Activated CD8-positive, alpha-beta memory T cell treated with anti-CD3 and anti-CD28 coated beads, Interleukin-2, amount 50 U/mL, for 1 hour (primary cell): ENCODE measurements around the gene CPEB3.
"Not testable (repeated sequence)": the region's sequence is repeated elsewhere in the genome, so short reads cannot be mapped to it uniquely, and the experiment has no call there.

ENCODE experiments used
- DNase-seq: peaks from one replicate; pipeline ENCODE4 v3.0.0-alpha.2; 2020; ENCODE audit errors: extremely low read depth

CPEB3 gene

DNA sequence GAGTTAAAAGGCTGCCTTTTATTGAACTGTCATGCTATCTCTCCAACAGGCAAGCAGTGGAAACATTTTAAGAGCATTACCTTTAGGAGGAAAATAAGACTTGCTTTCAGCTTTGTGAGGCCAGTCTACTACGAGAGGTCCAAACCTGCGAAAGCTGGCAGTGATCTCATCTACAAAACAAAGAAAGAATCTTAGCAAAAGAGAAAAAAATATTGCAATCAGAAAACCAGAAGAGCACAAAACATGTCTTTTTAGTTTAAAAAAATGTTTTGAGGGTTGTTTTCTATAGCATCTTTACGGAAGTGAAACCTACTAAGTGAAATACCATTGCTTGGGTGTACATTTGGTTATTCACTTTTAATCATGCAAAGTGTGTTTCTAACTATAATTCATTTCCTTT, 147.9 kb downstream of the CPEB3 start:
- DNase-seq: no peak

DNA sequence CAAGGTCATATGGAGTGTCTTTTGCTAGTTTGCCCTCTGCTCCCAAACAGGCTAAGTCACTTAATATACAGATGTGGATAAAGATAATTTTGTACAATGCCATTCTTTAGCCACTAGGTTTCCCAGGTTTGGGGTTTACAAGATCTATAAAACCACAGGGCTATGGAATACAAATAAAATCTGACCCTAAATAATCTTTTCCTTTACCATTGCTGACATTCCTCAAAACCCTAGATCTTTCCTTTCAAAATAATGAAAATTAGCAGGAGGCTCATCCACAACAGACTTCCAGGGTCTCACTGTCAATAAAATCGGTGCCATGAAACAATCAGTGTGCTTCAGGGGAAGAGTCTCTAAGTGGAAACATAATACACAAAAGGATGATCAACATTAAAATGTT, 148.4 kb downstream of the CPEB3 start:
- DNase-seq: no peak

DNA sequence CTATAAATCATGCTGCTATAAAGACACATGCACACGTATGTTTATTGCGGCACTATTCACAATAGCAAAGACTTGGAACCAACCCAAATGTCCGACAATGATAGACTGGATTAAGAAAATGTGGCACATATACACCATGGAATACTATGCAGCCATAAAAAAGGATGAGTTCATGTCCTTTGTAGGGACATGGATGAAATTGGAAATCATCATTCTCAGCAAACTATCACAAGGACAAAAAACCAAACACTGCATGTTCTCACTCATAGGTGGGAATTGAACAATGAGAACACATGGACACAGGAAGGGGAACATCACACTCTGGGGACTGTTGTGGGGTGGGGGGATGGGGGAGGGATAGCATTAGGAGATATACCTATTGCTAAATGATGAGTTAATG, 149.7 kb downstream of the CPEB3 start:
- DNase-seq: not testable (repeated sequence)

DNA sequence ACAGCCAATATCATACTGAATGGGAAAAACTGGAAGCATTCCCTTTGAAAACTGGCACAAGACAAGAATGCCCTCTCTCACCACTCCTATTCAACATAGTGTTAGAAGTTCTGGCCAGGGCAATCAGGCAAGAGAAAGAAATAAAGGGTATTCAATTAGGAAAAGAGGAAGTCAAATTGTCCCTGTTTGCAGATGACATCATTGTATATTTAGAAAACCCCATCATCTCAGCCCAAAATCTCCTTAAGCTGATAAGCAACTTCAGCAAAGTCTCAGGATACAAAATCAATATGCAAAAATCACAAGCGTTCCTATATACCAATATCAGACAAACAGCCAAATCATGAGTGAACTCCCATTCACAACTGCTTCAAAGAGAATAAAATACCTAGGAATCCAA, 156.8 kb downstream of the CPEB3 start:
- DNase-seq: not testable (repeated sequence)

DNA sequence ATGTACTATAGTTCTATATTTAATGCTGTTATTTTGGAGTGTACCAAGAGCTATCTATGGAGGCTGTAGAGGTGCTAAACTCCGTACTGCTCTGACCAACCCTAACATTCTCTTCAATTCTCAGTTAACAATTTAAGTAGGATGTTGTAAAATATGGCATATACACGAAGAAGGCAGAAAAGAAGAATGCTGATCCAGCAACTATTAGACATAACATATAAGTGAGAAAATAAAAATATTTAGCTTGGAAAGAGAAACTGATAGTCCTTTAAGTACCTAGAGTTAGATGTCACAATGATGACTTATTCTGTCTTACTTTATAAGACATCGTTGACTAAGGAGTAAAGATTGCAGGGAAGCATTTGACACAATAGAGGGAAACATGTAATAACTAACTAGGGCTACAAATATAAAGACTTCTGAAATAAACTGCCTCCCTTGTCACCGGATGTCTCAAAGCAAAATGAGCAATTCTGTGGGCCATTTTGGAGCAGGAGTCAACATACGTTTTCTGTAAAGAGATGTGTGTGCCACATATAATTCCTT, 159.5 kb downstream of the CPEB3 start:
- DNase-seq: no peak

DNA sequence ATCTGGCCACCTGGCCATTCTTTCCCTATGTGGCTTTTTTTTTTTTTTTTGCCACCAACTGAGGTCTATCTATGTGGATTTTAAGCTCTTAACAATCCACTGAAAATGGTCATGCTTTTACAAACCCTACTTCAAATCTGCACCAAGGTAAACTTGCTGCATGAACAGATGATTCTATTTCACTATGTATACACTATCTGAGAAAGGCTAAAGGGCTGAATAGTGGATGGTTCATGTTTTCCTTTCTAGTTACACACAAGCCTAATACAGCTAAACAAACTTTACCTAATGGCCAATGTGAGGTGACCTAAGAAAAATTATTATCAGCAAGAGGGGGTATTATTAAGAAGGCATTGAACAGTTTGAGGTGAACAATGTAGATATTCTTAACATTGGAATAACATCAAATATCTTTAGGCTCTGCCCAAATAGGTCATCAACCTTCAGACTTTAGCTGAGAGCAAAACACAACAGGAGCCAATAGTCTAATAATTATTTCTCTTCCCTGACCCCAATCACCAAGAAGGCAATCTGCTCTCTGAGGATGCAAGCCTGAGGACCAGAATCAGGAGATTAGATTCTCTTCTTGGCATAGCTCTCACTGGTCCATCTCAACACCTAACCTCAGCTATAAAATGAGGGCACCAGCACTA, 160.1 kb downstream of the CPEB3 start:
- DNase-seq: no peak

DNA sequence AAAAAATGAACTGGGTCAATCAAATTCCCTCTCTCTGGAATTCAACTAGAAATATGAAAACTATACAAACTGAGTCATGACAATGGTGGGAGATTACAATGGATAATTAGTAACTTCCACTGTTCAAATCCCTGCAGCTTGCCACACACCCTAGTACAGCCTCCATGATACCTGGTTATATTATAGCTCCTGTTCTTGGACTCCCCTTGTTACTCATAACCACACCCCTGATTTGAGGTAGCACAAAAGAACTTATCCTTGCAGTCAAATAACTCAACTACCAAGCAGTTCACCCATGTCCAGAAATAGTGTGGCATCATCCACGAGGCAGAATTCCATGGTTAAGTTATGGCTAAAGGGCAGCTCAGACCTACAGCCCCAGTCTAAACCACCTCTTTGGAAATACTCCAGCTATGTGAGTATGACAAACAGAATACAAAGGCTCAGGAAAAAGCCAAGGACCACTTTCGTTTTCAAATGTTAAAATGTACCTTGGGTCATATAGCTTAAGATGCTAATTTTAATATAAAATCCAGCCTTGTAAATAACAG, 164.7 kb downstream of the CPEB3 start:
- DNase-seq: no peak

DNA sequence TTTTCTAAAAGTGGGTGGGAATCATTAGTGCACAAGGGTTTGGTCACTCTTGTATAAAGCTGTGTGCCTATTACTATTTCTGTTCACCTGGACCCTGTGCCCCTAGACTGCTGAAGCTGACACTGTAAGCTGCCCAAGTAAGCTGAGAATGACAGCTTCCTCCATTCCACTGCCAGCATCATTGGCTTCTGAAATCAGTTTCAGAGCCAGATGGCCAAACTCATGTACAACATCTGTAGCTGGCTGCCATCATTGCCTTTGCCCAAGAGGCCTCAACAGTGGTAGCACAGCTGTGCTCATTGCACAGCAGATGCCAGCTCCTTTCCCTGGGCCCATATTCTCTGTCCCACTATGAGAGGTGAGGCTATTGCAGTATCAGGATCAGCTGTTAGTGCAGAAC, 165.7 kb downstream of the CPEB3 start:
- DNase-seq: no peak

DNA sequence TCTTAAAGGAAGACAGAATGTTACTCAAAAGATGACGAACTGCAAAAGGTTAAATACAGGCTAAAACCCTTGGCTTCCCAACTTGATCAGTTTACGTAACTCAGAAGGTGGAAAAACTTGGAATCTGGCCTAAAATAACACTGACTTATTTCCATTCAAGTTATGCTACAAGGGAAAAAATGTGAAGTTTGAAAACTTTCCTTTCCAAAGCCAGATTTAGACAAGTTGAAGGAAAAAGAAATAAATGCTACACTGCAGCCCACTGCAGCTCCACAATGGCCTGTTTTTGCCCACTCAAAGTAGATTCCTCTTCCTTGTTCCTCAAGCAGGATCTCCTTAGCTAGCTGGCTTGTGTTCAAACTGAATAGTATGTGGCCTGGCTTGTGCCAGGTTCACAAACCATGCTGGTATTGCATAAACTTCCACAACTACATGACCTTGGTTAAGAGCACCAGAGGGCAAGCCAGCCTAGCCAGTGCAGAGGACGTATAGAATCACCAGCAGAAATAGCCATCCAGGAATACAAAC, 166.2 kb downstream of the CPEB3 start:
- no peak for DNase-seq

DNA sequence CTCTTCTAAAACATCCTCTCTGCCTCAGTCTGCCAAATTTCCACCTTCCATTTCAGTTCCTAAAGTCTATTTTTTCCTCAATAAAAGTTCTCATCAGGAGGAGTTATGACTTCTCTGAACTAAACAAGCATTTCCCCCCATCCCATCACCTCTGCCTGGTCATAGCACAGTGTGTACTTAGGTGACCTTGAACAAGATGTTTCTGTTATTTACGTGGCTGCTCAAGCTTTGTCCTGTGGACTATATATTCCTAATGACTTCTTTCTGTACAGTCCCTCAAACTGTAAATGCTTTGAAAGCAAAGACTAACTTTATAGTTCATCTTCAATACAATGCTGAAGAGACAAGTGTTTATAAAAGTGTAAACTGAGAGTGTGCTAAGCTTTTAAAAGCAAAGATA, 166.9 kb downstream of the CPEB3 start:
- no peak for DNase-seq

DNA sequence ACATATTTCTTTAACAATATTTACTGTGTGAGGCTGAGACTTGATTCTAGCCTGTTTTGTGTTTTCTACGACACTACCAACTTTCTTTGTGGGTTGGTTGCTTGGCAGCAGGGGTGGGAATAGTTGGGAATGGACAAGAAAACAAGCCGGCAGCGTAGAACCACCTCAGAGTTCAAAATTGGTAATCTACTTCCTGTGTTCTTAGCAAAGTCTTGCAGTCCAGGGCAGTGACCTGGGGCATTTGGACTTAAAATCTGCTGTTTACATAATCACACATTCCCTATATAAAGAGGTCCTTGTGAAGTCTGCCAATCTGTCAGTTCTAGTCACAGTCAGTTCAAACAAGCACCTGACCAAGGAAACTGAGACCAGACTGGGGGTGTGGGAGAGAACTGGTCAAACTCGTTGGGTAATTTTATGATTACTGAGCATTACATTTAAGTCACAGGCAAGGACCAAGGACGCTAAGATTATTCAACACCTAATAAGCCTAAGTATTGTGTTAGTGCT, 167.9 kb downstream of the CPEB3 start:
- DNase-seq: no peak

DNA sequence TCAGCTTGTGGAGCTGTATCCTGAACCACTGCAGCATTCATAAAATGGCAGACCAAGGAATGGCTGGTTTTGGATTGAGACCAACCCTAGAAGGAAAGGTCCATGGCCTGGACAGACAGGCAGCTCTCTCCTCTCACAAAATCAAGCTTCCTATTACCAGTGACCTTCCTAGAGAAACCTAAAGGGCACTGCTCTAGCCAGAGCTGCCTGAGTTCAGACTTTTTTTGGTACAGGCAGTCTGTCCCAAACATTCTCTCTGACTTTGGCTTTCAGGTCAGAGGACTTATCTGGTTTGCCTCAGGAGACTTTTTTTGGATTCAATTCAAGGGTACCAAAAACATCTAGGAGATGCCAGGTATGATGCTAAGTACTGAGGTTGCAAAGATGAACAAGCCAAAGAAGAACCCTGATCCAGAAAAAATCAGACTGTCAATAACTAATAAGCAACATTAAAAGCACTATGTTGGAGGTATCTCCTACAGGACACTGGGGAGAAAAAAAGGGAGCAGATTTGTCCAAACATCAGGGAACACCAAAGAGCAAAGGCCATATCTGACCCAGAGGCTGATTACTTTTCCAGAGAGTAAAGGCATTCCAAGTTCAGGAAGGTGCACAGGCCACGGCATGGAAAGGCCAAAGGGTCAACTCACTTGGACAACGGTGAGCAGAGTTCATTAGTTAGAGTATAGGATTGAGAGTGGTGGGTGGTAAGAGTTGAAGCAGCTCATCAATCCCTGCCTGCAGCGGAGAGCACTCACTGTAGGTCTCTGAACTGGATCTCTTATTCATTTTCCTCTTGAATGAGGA, 169.0 kb downstream of the CPEB3 start:
- DNase-seq: no peak

DNA sequence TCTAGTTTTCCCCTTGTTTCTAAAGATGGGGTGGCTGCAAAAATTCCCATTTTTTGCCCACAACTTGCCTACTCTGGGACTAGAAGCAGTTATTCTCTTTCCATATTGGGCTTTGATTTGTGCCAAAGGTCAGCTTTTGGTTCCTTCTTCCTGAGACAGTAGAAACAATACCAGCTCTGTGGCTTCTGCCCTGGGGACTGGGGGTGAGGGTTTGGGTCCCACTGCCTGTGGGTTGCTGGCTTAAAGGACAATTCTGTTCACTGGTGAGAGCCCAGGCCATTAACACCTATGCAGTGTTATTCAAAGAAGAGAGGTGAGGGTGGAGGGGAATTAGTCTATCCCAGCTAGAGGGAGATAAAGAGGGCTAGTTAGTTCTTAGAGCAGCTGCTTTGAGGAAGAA, 171.5 kb downstream of the CPEB3 start:
- DNase-seq: no peak

DNA sequence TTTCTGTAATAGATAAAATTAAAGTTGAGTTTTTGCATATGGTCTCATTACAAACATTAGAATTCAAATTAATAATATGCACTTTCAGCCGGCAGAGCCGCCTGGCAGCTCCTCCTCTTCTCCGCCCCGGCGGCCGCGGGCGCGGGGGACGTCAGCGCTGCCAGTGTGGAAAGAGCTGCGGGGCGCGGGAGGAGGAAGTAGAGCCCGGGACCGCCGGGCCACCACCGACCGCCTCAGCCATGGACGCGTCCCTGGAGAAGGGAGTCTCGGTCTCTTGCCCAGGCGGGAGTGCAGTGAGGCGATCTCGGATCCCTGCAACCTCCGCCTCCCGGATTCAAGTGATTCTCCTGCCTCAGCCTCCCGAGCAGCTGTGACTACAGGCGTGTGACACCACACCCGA, 176.0 kb downstream of the CPEB3 start:
- DNase-seq: not testable (repeated sequence)

DNA sequence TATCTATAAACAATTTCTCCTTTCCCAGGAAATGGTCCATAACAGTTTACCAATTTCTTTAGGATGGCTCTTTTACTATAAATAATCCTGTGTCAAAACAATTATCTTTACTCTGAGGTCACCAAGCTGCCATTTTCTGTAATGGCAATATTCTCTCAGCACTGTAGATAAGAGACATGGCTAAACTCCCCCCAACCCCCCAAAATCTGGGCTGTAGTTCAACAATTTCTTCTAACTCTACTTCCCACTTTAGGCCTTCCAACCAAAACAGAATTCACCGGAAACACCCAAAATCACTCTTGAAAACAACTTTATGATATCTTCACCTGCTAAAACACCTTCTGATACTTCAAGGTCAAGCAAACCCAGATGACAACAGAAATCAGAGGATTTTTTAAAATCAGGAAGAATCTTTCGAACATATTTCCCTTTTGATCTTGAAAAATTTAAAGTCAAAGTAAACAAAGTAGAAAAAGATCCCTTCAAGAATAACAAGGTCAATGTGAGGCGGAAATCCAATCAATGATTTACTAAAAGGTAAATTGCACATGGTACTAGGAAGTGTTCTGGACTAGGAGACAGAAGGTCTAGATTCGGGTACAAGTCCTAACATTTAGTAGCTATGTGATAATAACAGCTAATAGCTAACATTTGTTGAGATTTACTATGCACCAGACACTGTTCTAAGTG, 176.8 kb downstream of the CPEB3 start:
- no peak for DNase-seq

DNA sequence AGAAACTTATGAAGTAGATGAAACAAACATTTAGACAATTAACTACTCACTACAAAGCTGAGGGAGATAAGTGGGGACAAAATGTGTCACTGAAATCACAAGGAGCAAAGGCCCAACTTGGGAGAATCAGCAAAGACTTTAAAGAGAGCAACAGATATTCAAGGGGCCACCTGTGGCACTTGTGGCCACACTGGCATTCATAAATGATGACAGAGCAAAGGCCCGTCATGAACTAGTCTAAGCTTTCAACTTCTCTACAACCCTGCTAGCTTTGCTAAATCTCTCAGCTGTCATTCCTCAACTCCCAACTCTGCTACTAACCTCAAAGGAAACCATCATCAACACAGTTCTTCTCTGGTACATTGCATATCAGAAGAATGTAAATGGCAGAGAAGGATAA, 178.4 kb downstream of the CPEB3 start:
- DNase-seq: no peak

DNA sequence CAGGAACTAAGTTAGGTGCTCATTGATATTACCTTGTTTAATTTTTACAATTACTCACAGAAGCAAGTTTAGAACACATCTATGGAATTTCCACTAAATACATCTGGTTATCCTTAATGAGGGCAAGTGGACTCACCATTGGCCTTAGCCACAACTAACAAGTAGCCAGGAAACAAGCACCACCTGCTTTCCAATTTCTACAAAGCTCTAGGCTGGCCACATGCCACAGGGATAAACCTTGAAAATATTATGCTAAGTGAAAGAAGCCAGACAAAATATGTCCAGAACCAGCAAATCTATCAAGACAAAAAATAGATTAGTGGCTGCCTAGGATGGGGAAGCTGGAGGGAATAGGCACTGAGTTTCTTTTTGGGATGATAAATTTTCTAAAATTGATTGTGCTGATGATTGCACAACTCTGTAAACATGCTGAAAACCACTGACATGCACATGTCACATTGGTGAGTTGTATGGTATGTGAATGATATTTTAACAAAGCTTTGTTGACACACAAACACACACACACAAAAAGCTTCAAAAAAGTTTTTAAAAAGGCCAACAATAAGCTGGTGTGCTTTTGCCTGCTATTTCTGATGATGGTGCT, 179.4 kb downstream of the CPEB3 start:
- no peak for DNase-seq

DNA sequence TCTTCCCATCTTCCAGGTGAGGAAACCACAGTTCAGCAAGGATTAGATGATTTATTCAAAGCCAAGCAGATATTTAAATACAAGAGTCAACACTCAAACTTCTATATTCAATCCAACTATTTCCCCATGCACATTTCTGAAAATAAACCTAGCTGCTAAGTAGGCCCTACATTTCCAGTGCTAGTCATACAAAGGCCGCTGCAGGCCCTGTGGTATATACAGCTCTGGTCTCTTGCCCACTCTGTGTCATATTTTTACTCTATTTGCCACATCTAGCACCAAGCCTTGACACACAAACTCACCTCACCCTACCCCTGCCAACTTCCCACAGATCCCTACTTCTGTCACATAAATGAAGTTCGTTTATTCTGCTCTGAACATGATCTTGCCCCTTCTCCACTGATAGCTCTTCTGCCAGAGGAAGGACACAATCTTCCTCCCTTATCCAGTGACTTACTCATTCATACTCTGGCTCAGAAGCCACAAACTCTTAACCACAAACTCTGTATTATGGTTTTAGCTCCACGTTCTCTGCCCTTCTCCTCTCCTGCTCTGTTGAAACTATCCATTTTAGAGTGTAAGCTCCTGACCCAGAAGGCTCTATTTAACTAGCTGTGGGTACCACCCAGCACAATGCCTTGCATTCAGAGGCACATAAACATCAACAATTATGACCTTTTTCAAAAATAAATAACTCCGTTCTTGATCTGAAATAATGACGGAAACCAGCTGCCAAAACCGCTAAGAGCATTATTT, 180.7 kb downstream of the CPEB3 start:
- no peak for DNase-seq

DNA sequence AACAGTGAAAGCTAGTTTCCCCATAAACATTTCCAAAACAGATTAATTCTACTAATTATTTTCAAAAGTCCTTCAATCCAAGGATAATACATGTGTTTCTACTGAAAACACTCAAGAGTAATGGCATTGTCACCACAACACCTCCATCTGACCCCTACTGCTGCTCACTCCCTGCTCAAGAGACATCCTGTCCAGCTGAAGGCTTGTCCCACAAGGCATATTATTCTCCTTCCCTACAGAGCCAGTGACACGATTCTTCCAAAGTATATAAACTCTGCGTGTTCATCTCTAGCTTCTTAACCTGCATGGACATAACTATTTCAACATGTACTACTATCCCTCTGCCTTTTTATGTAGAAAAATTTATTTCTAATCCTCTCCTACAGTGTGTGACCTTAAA, 182.1 kb downstream of the CPEB3 start:
- DNase-seq: no peak

DNA sequence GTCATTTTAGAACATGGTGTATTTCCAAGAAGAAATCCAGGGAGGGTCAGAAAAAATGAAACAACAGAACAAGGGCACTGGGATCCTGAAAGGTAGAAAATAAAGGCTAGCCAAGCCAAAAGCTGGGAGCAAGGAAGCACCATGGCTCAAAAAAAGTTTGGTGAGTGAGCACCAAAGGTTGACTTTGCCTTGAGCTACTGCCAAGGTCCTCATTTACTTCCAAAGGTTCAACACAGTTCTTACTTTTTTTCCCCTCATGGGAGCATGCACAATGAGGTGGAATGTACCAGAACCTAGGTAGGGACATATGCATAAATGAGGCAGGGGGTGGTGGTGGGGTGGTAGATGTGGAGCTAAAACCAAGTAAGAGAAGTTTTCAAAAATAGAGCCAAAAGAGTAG, 182.8 kb downstream of the CPEB3 start:
- no peak for DNase-seq
